ENCODE data around the gene FOXI1. TPM values are rescaled to one million over a fixed set of nuclear protein-coding genes. Genes with fewer than 3 reads are reported as not detected.
"Not testable (repeated sequence)": the region's sequence is repeated elsewhere in the genome, so short reads cannot be mapped to it uniquely, and the experiment has no call there.

Gene FOXI1
- total RNA-seq, 1 donor from 2014 or later = not detected

DNA sequence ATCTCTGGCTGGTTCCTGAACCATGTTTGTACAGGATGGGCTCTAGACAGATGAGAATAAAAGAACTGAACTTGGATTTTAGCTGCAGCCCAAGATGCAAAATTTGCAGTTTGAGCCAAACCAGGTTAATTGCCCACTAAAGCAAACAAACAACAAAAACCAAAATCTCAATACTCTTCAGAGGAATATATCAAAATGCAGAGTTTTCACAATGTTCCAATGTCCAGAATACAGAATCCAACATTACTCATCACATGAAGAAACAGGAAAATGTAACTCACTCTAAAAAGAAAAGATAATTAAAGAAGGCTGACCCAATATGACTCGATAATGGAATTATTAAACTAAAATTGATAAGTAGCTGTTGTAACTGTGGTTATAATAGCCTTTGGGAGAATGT lies 20.4 kb downstream of the FOXI1 start:
- no peak for DNase-seq (ENCODE audit: low spot score)

- DNase-seq (ENCODE audit: low spot score) = no peak
These were observed 20.9 kb downstream of the FOXI1 start for GRCh38 chr5:170126626-170127025.

- no peak for DNase-seq (ENCODE audit: low spot score)
These were observed 25.5 kb downstream of the FOXI1 start for GRCh38 chr5:170131235-170131634.

DNA sequence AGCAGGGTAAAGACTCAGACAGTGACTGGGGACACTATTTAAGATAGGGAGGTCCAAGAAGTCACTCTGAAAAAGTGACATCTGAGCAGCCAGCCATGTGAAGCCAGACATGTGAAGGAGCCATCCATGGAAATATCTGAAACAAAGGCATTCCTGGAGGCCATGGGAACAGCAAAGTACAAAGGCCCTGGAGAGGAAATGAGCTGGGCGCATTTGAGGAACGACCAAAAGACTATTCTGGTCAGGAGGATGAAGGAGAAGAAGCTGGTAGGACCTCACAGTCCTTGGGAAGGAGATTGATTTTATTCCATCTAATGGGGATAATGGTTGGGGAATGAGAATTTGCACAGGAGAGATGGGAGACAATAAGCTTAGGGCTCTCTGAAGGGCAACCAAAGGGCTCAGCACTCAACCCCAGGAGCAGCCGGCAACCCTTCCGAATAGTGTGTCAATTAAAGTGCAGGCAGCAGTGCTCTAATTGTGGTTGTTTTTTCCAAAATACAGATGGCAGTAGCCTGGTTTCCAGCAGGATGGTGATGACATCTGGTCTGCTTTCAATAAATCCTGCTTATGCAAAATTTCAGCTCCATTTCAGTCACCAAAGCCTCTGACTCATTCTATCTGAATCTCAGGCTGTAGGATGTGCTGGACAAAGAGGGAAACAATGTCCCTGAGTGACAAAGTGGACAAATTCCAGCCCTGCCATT lies 26.7 kb downstream of the FOXI1 start:
- DNase-seq (ENCODE audit: low spot score) = no peak

GRCh38 chr5:170132976-170133448 lies 27.3 kb downstream of the FOXI1 start:
- no peak for DNase-seq (ENCODE audit: low spot score)

DNA sequence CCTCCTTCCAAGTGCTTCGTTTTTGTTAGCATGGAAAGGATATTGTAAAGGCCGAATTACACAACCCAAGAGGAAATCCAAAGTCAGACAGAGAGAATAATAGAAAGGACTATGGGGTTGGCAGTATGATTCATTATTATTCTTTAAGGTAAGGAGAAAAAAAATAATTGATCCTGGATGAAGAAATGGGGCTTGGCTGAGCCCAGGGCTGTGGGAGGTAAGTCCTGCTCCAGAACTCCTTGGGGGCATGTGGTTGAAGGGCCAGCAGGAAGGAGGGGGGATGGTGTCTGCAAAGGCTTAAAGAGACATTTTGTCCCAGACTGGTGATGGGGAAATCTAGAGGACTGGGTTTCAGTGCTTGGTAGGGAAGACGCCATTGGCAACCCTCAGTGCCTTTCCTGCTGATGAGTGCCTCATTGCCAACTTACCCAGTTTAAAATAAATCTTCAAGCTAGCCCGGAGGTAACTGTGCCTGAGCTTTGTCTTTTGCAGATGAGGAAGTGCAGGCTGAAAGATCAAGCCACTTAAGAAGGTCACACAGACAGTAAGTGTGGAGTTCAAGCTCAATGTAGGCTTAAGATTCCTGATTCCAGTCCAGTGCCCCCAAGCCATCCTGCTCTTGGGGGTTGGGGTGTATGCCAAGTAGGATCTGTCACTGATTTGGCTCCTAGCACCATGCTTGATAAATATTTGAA lies 30.2 kb downstream of the FOXI1 start:
- DNase-seq (ENCODE audit: low spot score) = no peak

DNA sequence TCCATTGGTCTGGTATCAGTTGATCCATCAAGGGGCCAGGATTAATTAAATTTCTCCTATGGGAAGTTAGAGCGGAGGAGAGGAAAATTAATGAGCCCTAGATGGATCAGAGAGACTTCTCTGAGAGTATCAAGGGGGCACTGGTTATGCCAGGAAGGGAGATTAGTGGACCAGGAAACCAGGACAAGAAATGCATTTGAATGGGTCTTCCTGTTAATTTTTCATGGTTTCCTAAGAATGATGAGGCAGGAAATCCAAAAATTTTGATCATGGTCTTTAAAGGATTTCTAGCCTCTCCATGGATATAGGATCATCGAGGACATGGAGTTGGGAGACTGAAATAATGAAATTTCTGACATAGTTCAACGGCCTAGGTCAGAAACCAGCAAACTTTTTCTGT lies 30.8 kb downstream of the FOXI1 start:
- DNase-seq (ENCODE audit: low spot score) = no peak

- no peak for DNase-seq (ENCODE audit: low spot score)
These were observed 32.1 kb downstream of the FOXI1 start for GRCh38 chr5:170137694-170138214.

DNA sequence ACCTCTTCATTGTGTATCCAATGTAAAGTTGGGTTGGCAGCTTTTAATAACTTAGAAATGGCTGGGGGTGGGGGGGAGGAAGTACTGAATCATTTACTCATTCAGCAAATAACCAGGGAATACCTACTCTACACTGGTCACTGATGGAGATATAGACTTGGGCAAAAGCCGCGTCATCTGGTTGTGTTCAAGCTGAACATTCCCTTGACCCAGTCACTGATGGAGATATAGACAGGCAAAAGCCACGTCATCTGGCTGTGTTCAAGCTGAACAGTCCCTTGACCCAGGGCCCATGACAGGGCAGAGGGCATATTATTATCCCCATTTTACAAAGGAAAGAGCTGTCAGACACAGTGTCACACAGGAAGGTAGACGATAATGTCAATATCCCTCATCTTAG lies 32.6 kb downstream of the FOXI1 start:
- DNase-seq (ENCODE audit: low spot score) = no peak

GRCh38 chr5:170139786-170140335 lies 34.2 kb downstream of the FOXI1 start:
- no peak for DNase-seq (ENCODE audit: low spot score)

DNA sequence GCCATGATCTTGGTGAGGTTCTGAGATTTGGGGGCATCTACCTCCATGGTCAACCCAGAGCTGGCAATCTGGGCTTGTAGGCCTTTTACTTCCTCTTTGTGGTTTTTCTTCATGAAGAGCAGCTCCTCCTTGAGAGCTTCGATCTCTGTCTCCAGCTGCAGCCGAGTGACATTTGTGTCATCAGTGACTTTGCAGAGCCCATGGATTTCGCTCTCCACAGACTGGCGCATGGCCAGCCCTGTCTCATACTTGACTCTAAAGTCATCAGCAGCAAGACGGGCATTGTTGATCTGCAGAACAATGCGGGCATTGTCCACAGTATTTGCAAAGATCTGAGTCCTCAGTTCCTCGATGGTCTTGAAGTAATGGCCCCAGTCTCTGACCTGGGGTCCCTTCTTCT lies 35.5 kb downstream of the FOXI1 start:
- DNase-seq (ENCODE audit: low spot score) = not testable (repeated sequence)

DNA sequence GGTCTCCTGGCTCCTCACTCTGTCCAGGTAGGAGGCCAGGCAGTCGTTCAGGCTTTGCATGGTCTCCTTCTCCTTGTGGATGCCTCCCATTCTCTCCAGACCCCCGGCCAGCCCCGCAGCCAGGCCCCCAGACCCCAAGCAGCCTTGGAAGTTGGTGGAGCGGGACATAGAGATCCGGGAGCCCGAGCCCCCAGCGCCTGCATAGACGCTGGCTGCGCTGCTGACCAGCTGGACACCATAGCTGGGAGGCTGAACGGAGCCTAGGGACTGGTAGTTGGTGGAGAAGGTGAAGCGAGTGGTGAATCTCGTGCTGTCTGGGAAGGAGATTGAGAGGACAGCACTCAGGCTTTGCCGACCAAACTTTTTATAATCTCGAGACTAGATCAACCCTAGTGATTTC lies 35.9 kb downstream of the FOXI1 start:
- no peak for DNase-seq (ENCODE audit: low spot score)

GRCh38 chr5:170142196-170142595 lies 36.5 kb downstream of the FOXI1 start:
- DNase-seq (ENCODE audit: low spot score) = no peak

GRCh38 chr5:170143091-170143490 lies 37.4 kb downstream of the FOXI1 start:
- DNase-seq (ENCODE audit: low spot score) = no peak

DNA sequence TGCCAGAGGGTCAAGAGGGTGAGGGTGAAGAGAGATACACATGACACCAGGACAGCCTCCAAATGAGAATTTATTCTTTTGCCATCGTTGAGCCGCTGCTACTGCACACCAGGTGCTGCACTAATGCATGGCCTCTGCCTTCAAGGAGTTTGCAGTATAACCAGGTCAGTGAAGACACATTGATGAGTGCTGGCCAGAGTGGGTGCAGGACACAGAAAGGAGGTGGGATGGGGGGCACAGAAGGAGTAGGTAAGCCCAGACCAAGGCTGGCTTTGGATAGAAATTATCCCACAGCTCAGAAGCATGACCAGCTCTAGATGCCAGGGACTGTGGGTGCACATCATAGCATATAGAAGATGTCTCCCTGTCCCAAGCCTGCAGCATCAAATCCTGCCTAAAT lies 38.0 kb downstream of the FOXI1 start:
- no peak for DNase-seq (ENCODE audit: low spot score)

DNA sequence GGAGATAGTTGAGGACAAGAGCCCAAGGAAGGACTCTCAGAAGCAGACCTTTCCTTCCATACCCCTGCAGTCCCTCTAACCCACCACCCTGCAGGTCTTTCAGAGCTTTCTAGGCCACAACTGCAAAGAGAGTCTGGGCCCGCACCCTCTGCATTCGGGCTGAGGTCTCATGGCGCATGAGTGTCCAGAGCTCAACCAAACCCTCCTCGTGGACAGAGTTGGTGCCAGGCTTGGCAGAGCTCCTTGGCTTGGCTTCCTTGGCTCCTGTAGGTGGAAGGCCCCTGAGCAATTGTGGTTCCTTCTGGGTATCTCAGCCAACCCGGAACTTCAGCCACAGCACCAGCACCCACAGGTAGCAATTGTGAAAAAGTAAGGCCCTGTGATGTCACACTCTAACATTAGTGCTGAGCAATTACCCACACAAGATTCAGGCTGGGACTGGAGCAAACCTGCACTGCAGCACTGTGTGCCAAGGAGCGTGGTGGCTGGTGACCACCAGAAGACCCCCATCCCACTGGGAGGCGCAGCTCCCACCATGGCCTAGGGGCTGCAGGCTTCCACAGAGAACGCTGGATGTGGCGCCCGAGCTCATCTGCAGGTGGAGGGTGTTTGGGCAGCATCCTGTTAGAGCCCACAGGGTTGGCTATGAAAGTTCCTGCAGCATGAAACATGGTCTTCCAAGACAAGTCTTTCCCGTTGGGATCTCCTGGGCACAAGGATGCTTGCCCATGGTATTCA lies 38.8 kb downstream of the FOXI1 start:
- DNase-seq (ENCODE audit: low spot score) = no peak

- no peak for DNase-seq (ENCODE audit: low spot score)
These were observed 39.8 kb downstream of the FOXI1 start for GRCh38 chr5:170145462-170145861.

DNA sequence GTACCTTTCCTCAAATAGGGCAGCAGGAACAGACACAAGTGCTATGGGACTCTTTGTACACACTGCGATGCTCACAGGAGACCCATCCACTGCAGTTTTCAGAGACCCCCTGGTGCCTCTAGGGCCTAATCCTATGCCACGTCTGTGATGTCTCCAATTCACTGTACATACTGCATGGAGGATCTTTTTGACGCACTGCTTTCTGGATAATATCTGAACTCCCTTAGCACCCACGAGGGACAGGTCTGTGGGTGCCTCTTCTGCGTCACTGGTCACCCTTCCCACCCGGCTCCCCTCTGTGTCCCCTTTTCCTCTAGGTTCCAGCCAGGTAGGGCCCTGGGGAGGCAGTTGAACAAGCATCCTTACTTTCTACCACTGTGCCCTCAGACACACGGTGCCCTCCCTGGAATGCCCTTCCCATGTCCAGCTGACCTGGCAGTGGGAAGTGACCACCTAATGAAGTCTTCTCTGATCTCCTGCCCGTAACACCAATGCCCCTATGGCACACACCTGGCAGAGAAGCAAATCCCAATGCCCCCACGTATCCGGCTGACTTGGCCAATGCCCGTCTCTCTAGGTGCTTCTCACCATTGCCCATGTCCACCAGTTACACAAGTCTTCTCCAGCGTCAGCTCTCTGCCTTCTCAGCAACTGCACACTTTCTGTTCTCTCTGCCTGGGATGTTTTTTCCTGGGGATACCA lies 41.5 kb downstream of the FOXI1 start:
- no peak for DNase-seq (ENCODE audit: low spot score)

GRCh38 chr5:170147753-170148264 lies 42.1 kb downstream of the FOXI1 start:
- DNase-seq (ENCODE audit: low spot score) = no peak

DNA sequence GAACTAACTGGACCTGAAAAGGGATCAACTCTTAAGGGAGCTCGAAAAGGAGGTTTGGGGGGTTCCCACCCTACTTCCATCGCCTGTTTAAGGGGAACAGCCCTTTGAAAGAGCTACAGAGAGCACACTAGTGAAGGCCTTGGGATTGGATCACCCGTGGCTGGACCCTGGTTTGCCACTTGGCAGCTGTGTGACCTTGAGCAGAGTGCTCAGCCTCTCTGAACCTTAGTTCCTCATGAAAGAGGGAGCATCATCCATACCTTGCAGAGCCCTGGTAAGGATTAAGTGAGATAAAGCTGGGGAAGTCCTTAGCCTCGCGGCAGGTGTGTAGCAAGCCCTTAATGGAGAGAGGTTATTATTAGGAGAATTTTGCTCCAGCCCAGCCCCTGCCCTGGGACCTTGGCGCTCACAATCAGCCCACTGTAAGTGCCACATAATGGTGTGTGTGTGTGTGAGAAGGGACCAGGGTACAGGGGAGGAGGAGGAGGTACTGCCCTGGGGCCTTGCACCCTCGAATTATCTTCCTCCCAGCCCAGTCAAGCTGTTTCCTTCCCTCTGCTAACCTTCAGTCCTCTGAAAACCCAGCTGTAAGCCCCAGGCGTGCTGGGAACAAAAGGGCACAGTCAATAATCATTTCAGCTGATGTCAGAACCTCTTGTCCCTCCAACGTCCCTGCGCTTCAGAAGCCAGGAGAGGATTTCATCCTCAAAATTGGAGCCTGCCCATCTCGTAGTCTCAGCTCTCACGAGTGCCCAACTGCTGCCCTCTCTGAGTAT lies 42.9 kb downstream of the FOXI1 start:
- no peak for DNase-seq (ENCODE audit: low spot score)
